Dendritic cell treated with granulocyte-macrophage colony-stimulating factor and Interleukin-4, amounts not matched to agents 40 ng/mL and 50 ng/mL, for 4 days (primary cell): ENCODE data around the gene NUAK2.

ENCODE experiments used
- H3K27ac Mint-ChIP-seq: one replicate; pipeline ENCODE4 v1.8.0; 2022; ENCODE audit warnings: mild to moderate bottlenecking, mixed read lengths
- H3K27me3 Mint-ChIP-seq: one replicate; pipeline ENCODE4 v1.8.0; 2022; ENCODE audit warnings: mild to moderate bottlenecking, mixed read lengths
- H3K36me3 Mint-ChIP-seq: one replicate; pipeline ENCODE4 v1.8.0; 2022; ENCODE audit warnings: low read depth, mixed read lengths
- H3K4me1 Mint-ChIP-seq: one replicate; pipeline ENCODE4 v1.8.0; 2022; ENCODE audit warnings: low read depth, mixed read lengths
- H3K4me3 Mint-ChIP-seq: one replicate; pipeline ENCODE4 v1.8.0; 2022; ENCODE audit warnings: mild to moderate bottlenecking, moderate library complexity, mixed read lengths
- H3K9me3 Mint-ChIP-seq: one replicate; pipeline ENCODE4 v1.8.0; 2022; ENCODE audit warnings: mixed read lengths
- intact Hi-C: fragments of 100-400 bp; cut with micrococcal nuclease; formaldehyde crosslinking; loops from one replicate; pipeline ENCODE4 v1.15.0; 2022

Gene NUAK2

GRCh38 chr1:205261946-205262691 is 59.4 kb downstream of the NUAK2 start:
- Mint-ChIP-seq H3K9me3 (no peaks in the 10 kb centered on the region), H3K27me3 (peaks cover 23% of the 10 kb centered on the region), H3K27ac (peak overlapping the region; percentile 44), H3K4me3 (no peak overlapping the region), H3K4me1 (peaks cover 69% of the 10 kb centered on the region), H3K36me3 (peaks cover 42% of the 10 kb centered on the region)
- intact Hi-C loops = no loop called here

GRCh38 chr1:205260948-205261732 is 60.4 kb downstream of the NUAK2 start:
- Mint-ChIP-seq H3K27me3 (peaks cover 23% of the 10 kb centered on the region), H3K9me3 (no peaks in the 10 kb centered on the region), H3K36me3 (peaks cover 51% of the 10 kb centered on the region), H3K27ac (no peak overlapping the region), H3K4me1 (peaks cover 70% of the 10 kb centered on the region), H3K4me3 (no peak overlapping the region)
- intact Hi-C loops = no loop called here

GRCh38 chr1:205259998-205260397 is 61.5 kb downstream of the NUAK2 start:
- Mint-ChIP-seq H3K4me1 (peaks cover 81% of the 10 kb centered on the region), H3K27ac (peak overlapping the region; percentile 61), H3K36me3 (peaks cover 58% of the 10 kb centered on the region), H3K9me3 (no peaks in the 10 kb centered on the region), H3K4me3 (no peak overlapping the region), H3K27me3 (peaks cover 23% of the 10 kb centered on the region)
- intact Hi-C loops = loop anchor here (5.0 kb wide), 2 partner anchors 48 to 138 kb away; partner anchors contain the start of genes DSTYK and RBBP5

GRCh38 chr1:205259324-205259832 is 62.2 kb downstream of the NUAK2 start:
- peaks cover 87% of the 10 kb centered on the region for H3K4me1 Mint-ChIP-seq
- intact Hi-C loops = loop anchor here (5.0 kb wide), 2 partner anchors 47 to 137 kb away; partner anchors contain the start of genes DSTYK and RBBP5
- peak overlapping the region; percentile 61 for H3K27ac Mint-ChIP-seq
- peaks cover 58% of the 10 kb centered on the region for H3K36me3 Mint-ChIP-seq
- H3K9me3 Mint-ChIP-seq = no peaks in the 10 kb centered on the region
- H3K4me3 Mint-ChIP-seq = no peak overlapping the region
- H3K27me3 Mint-ChIP-seq = peaks cover 23% of the 10 kb centered on the region

- no peak overlapping the region for H3K4me3 Mint-ChIP-seq
- H3K9me3 Mint-ChIP-seq = no peaks in the 10 kb centered on the region
- peaks cover 62% of the 10 kb centered on the region for H3K36me3 Mint-ChIP-seq
- peak overlapping the region; percentile 61 for H3K27ac Mint-ChIP-seq
- peaks cover 23% of the 10 kb centered on the region for H3K27me3 Mint-ChIP-seq
- H3K4me1 Mint-ChIP-seq = peaks cover 94% of the 10 kb centered on the region
- intact Hi-C loops = loop anchor here (5.0 kb wide), 2 partner anchors 46 to 136 kb away; partner anchors contain the start of genes DSTYK and RBBP5
These were observed 62.8 kb downstream of the NUAK2 start for GRCh38 chr1:205258719-205259118.

GRCh38 chr1:205258261-205258691 is 63.3 kb downstream of the NUAK2 start:
- no peak overlapping the region for H3K4me3 Mint-ChIP-seq
- H3K27me3 Mint-ChIP-seq = peaks cover 23% of the 10 kb centered on the region
- intact Hi-C loops = loop anchor here (5.0 kb wide), 2 partner anchors 46 to 136 kb away; partner anchors contain the start of genes DSTYK and RBBP5
- peaks cover 94% of the 10 kb centered on the region for H3K4me1 Mint-ChIP-seq
- peaks cover 65% of the 10 kb centered on the region for H3K36me3 Mint-ChIP-seq
- no peaks in the 10 kb centered on the region for H3K9me3 Mint-ChIP-seq
- peak overlapping the region; percentile 61 for H3K27ac Mint-ChIP-seq

- no peak overlapping the region for H3K4me3 Mint-ChIP-seq
These were observed 63.8 kb downstream of the NUAK2 start for GRCh38 chr1:205257735-205258134.

GRCh38 chr1:205256951-205257625 is 64.5 kb downstream of the NUAK2 start:
- H3K27ac Mint-ChIP-seq = peak overlapping the region; percentile 61
- H3K9me3 Mint-ChIP-seq = no peaks in the 10 kb centered on the region
- H3K27me3 Mint-ChIP-seq = peaks cover 11% of the 10 kb centered on the region
- H3K36me3 Mint-ChIP-seq = peaks cover 71% of the 10 kb centered on the region
- intact Hi-C loops = loop anchor here (1.0 to 5.0 kb wide), 3 partner anchors 28 to 135 kb away; partner anchors contain the start of genes DSTYK and RBBP5
- H3K4me1 Mint-ChIP-seq = peaks cover 93% of the 10 kb centered on the region
- no peak overlapping the region for H3K4me3 Mint-ChIP-seq

More at GRCh38 chr1:205257735-205258134, 63.8 kb downstream of the NUAK2 start:
- intact Hi-C loops = loop anchor here (5.0 kb wide), 2 partner anchors 45 to 135 kb away; partner anchors contain the start of genes DSTYK and RBBP5
- Mint-ChIP-seq H3K27me3 (peaks cover 18% of the 10 kb centered on the region), H3K36me3 (peaks cover 70% of the 10 kb centered on the region), H3K27ac (peak overlapping the region; percentile 61), H3K9me3 (no peaks in the 10 kb centered on the region), H3K4me1 (peaks cover 94% of the 10 kb centered on the region)

- H3K27ac Mint-ChIP-seq = peak overlapping the region; percentile 65
- H3K4me1 Mint-ChIP-seq = peaks cover 95% of the 10 kb centered on the region
- H3K36me3 Mint-ChIP-seq = peaks cover 68% of the 10 kb centered on the region
- peaks cover 6% of the 10 kb centered on the region for H3K27me3 Mint-ChIP-seq
- H3K4me3 Mint-ChIP-seq = no peak overlapping the region
- intact Hi-C loops = loop anchor here (1.0 to 5.0 kb wide), 3 partner anchors 27 to 134 kb away; partner anchors contain the start of genes DSTYK and RBBP5
- no peaks in the 10 kb centered on the region for H3K9me3 Mint-ChIP-seq
These were observed 65.4 kb downstream of the NUAK2 start for GRCh38 chr1:205255941-205256780.
